Mucosa of descending colon (tissue), 3 donors: ENCODE data around the gene PLA2G2C. TPM values are rescaled to one million over a fixed set of nuclear protein-coding genes. Genes with fewer than 3 reads are reported as not detected.

Experiments used
- ATAC-seq: fragments of 200-7000 bp; cut with Tn5 transposase; one replicate; pipeline ENCODE4 v1.9.1; 2020; ENCODE audit warnings: mild to moderate bottlenecking, moderate library complexity
- DNase-seq, 3 donors: peaks; one replicate each; pipeline ENCODE4 v3.0.0-alpha.2; 2020
- H3K36me3 ChIP-seq: fragments of 200-600 bp; one replicate; pipeline ENCODE4 v1.8.0; 2021; ENCODE audit warnings: low read depth, mild to moderate bottlenecking
- H3K4me1 ChIP-seq: fragments of 200-600 bp; one replicate; pipeline ENCODE4 v1.8.0; 2021; ENCODE audit warnings: low read depth, mild to moderate bottlenecking
- H3K4me3 ChIP-seq: fragments of 200-600 bp; one replicate; pipeline ENCODE4 v1.8.0; 2021; ENCODE audit warnings: mild to moderate bottlenecking
- H3K9me3 ChIP-seq: fragments of 200-600 bp; one replicate; pipeline ENCODE4 v1.8.0; 2021; ENCODE audit warnings: mild to moderate bottlenecking
- intact Hi-C, 2 donors: fragments of 100-400 bp; cut with DNase I in 1 of 2; cut with micrococcal nuclease in 1 of 2; formaldehyde crosslinking; loops; one replicate each; pipeline versions ENCODE4 v1.11.0 to v1.11.1; 2022; cut with DNase I, micrococcal nuclease
- total RNA-seq, 3 donors: library from RNA; stranded (reverse); fragmentation: NEBNext Ultra II Directional in 2 of 3; extraction: Animal tissue kit (Norgen Biotek cat#: 25700) in 2 of 3; gene quantifications; one replicate each; pipeline versions ENCODE4 v1.2.1 to v1.2.4, GENCODE V29; 2021 to 2023
- TF ChIP-seq, protein P1 (sequence below): fragments of 200-600 bp; IDR thresholded peaks from one replicate; pipeline ENCODE4 v1.8.0; 2022; ENCODE audit warnings: antibody characterized with exemption, mild to moderate bottlenecking
- donor health status: DM: no; HTN: no; CAD: no; lungs with moderate emphysema.
- donor health status: DM: no; HTN: no; CAD: no.
- donor health status: DM: no; HTN: yes; CAD: no.

PLA2G2C gene
- total RNA-seq, 3 donors from 2014 or later = 0.55 to 2.1 TPM; not detected in 1

- no peak for DNase-seq
- TF ChIP-seq, protein P1, sequence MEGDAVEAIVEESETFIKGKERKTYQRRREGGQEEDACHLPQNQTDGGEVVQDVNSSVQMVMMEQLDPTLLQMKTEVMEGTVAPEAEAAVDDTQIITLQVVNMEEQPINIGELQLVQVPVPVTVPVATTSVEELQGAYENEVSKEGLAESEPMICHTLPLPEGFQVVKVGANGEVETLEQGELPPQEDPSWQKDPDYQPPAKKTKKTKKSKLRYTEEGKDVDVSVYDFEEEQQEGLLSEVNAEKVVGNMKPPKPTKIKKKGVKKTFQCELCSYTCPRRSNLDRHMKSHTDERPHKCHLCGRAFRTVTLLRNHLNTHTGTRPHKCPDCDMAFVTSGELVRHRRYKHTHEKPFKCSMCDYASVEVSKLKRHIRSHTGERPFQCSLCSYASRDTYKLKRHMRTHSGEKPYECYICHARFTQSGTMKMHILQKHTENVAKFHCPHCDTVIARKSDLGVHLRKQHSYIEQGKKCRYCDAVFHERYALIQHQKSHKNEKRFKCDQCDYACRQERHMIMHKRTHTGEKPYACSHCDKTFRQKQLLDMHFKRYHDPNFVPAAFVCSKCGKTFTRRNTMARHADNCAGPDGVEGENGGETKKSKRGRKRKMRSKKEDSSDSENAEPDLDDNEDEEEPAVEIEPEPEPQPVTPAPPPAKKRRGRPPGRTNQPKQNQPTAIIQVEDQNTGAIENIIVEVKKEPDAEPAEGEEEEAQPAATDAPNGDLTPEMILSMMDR = no peak
- intact Hi-C loops = no loop called here
These were observed 42.9 kb upstream of the PLA2G2C start for GRCh38 chr1:20229171-20229570.

GRCh38 chr1:20228314-20228825 lies 42.1 kb upstream of the PLA2G2C start:
- TF ChIP-seq, protein P1 = no peak

More at GRCh38 chr1:20229171-20229570, 42.9 kb upstream of the PLA2G2C start:
- no peaks in the 10 kb centered on the region for H3K4me1 ChIP-seq
- H3K4me3 ChIP-seq = no peak overlapping the region
- no peak for ATAC-seq
- no peaks in the 10 kb centered on the region for H3K9me3 ChIP-seq
- no peaks in the 10 kb centered on the region for H3K36me3 ChIP-seq

DNA sequence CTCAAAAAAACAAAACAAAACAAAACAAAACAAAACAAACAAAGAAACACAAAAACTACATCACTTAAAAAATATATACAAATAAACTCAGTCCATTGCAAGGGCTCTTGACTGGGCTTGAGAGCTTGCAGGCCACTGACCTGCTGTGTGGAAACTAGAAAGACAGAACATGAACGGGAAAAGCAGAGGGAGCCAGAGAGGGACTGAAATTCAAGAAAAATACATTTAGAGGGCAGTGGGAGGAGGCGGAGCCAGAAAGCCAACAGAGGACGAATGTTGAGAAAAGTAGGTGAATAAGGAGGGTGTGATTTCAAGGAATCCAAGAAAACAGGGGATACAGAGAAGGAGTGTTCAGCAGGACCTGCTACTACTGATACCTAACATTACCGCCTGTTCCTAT lies 41.4 kb upstream of the PLA2G2C start:
- no peak for DNase-seq
- H3K9me3 ChIP-seq = no peaks in the 10 kb centered on the region
- ATAC-seq = no peak
- intact Hi-C loops = no loop called here
- no peaks in the 10 kb centered on the region for H3K4me1 ChIP-seq
- H3K4me3 ChIP-seq = no peak overlapping the region
- no peaks in the 10 kb centered on the region for H3K36me3 ChIP-seq
- TF ChIP-seq, protein P1 = no peak

More at GRCh38 chr1:20228314-20228825, 42.1 kb upstream of the PLA2G2C start:
- ATAC-seq (no peak), DNase-seq (no peak)
- no peak overlapping the region for H3K4me3 ChIP-seq
- no peaks in the 10 kb centered on the region for H3K36me3 ChIP-seq
- intact Hi-C loops = no loop called here
- no peaks in the 10 kb centered on the region for H3K4me1 ChIP-seq
- no peaks in the 10 kb centered on the region for H3K9me3 ChIP-seq

DNA sequence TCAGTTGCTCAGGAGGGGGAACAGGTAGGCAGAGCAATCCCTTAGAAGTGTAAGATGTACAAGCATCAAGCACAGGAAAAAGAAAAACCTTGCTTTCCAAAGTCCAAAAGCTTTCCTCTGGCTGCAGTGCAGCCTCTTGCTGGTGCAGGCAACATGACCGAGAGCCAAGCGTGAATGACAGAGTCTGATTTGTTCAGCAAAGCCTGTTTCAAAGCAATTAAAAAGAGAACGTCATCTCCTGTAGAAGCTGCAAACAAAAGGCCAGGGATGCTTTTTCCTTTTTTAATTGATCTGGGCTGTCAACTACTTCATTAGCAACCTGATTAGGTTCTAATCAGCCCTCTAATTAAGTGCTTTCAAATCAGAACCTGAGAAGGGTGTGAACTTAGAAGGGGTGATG lies 38.2 kb upstream of the PLA2G2C start:
- intact Hi-C loops = no loop called here
- no peaks in the 10 kb centered on the region for H3K36me3 ChIP-seq
- no peaks in the 10 kb centered on the region for H3K4me1 ChIP-seq
- TF ChIP-seq, protein P1 = no peak
- H3K4me3 ChIP-seq = no peak overlapping the region
- no peak for ATAC-seq
- H3K9me3 ChIP-seq = no peaks in the 10 kb centered on the region
- no peak for DNase-seq

GRCh38 chr1:20223551-20224419 lies 37.5 kb upstream of the PLA2G2C start:
- Histone ChIP-seq H3K9me3 (no peaks in the 10 kb centered on the region), H3K4me3 (no peak overlapping the region), H3K36me3 (no peaks in the 10 kb centered on the region), H3K4me1 (no peaks in the 10 kb centered on the region)
- DNase-seq (no peak), ATAC-seq (no peak)
- intact Hi-C loops = no loop called here
- TF ChIP-seq, protein P1 = no peak
